Spleen (tissue), 11 donors: Measurements from ENCODE around the gene SERPINH1. TPM values are rescaled to one million over a fixed set of nuclear protein-coding genes. Genes with fewer than 3 reads are reported as not detected.

Source experiments
- DNase-seq: peaks from one replicate; pipeline ENCODE4 v3.0.0-alpha.2; 2020
- H3K27ac ChIP-seq, 8 donors: fragments of 200-600 bp; sonication (generic) in 7 of 8; 1 replicate in 4 of 8; 2 replicates in 4 of 8; pipeline versions ENCODE4 v1.5.0 to v1.8.0; 2016 to 2021; ENCODE audit warnings: inconsistent platforms in 4 of 8, mild to moderate bottlenecking in 4 of 8, moderate library complexity in 1 of 8
- H3K27me3 ChIP-seq, 7 donors: fragments of 200-600 bp; sonication (generic) in 6 of 7; replicated peaks in 1 of 7; 1 replicate in 4 of 7; 2 replicates in 3 of 7; pipeline versions ENCODE4 v1.5.0 to v1.8.0; 2016 to 2021; ENCODE audit warnings: inconsistent platforms in 3 of 7, mild to moderate bottlenecking in 1 of 7
- H3K36me3 ChIP-seq, 6 donors: fragments of 200-600 bp; sonication (generic) in 5 of 6; 1 replicate in 4 of 6; 2 replicates in 2 of 6; pipeline versions ENCODE4 v1.5.0 to v1.8.0; 2016 to 2021; ENCODE audit warnings: inconsistent platforms in 2 of 6
- H3K4me1 ChIP-seq, 6 donors: fragments of 200-600 bp; sonication (generic) in 5 of 6; 1 replicate in 3 of 6; 2 replicates in 3 of 6; pipeline versions ENCODE4 v1.5.0 to v1.8.0; 2016 to 2021; ENCODE audit warnings: inconsistent platforms in 3 of 6
- H3K4me3 ChIP-seq, 8 donors: fragments of 200-600 bp; sonication (generic) in 7 of 8; 1 replicate in 4 of 8; 2 replicates in 4 of 8; pipeline versions ENCODE4 v1.5.0 to v1.8.0; 2016 to 2021; ENCODE audit warnings: inconsistent platforms in 4 of 8, mild to moderate bottlenecking in 4 of 8, moderate library complexity in 2 of 8
- H3K9me3 ChIP-seq, 8 donors: fragments of 200-600 bp; sonication (generic) in 7 of 8; 1 replicate in 4 of 8; 2 replicates in 4 of 8; pipeline versions ENCODE4 v1.5.0 to v1.8.0; 2016 to 2021; ENCODE audit warnings: inconsistent platforms in 4 of 8
- POLR2A ChIP-seq, 3 donors: fragments of 450-650 bp; IDR thresholded peaks; one replicate each; pipeline ENCODE4 v1.5.1; 2017; ENCODE audit warnings: antibody characterized with exemption in 3 of 3, mild to moderate bottlenecking in 1 of 3
- POLR2AphosphoS5 ChIP-seq, 3 donors: sonication (generic); formaldehyde crosslinking; IDR thresholded peaks; one replicate each; pipeline ENCODE4 v1.5.1; 2017; ENCODE audit warnings: antibody characterized with exemption in 3 of 3
- WGBS, 5 donors: extraction: QIAGEN DNeasy Blood & Tissue Kit in 3 of 5; methylation state at CpG; one replicate each; pipeline versions ENCODE4 v1.1.5 to v1.1.7; 2013 to 2018; 5-methylcytosine and 5-hydroxymethylcytosine counted together
- intact Hi-C: fragments of 100-400 bp; cut with DNase I; formaldehyde crosslinking; loops from one replicate; pipeline ENCODE4 v1.15.0; 2023; ENCODE audit warnings: low total_unique reads
- polyA plus RNA-seq, 3 donors: library from polyadenylated mRNA; stranded (reverse); fragments of 200-250 nt; gene quantifications; one replicate each; pipeline ENCODE4 v1.2.1, GENCODE V29; 2013
- total RNA-seq, 7 donors: library from RNA; depleted of rRNA in 3 of 7; stranded (reverse); fragments of >200 nt in 3 of 7; fragmentation: NEBNext Ultra II Directional in 4 of 7; extraction: Animal tissue kit (Norgen Biotek cat#: 25700) in 4 of 7; gene quantifications; one replicate each; pipeline versions ENCODE4 v1.1.0 to v1.2.1, GENCODE V29; 2016 to 2021
- TF ChIP-seq, protein P1 (sequence below), 11 experiments: fragments of 200-600 bp in 7 of 11; fragments of 450-650 bp in 4 of 11; sonication (generic) in 4 of 11; IDR thresholded peaks in 8 of 11; conservative IDR thresholded peaks in 3 of 11; 1 replicate in 7 of 11; 2 replicates in 4 of 11; pipeline versions ENCODE4 v1.4.0 to v1.8.0; 2016 to 2021; ENCODE audit warnings: antibody characterized with exemption in 11 of 11, inconsistent platforms in 4 of 11, mild to moderate bottlenecking in 1 of 11
- donor health status: healthy with polysubstance abuse.
- donor health status: DM: no; HTN: no; CAD: no; lungs with moderate emphysema.
- donor health status: DM: no; HTN: no; CAD: no.
- donor health status: Bipolar disorder and iron deficiency.
- donor health status: healthy.
- donor health status: DM: no; HTN: no; CAD: no.
- donor health status: DM: yes; HTN: yes; CAD: no.

The SERPINH1 gene
- total and polyA plus RNA-seq, 10 donors: 19.0 to 145 (median 69.4) TPM

DNA sequence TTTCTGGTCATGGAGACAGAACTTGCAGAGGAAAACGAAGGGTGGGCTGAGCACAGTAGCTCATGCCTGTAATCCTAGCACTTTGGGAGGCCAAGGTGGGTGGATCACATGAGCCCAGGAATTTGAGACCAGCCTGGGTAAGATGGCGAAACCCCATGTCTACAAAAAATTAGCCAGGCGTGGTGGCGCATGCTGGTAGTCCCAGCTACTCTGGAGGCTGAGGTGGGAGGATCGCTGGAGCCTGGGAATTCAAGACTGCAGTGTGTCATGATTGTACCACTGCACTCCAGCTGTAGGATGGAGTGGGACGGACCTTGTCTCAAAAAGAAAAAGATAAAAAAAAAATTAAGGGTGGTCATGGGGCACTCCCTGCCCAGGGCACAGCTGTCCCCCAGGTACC lies 5.9 kb downstream of the SERPINH1 start:
- peaks cover 0 to 72% (median 63%) of the 10 kb centered on the region in 6 donors for H3K36me3 ChIP-seq
- WGBS, 5 donors: 92 to 97% (median 93%) methylated on average over 6 of the region's 6 CpGs
- no peak for DNase-seq

DNA sequence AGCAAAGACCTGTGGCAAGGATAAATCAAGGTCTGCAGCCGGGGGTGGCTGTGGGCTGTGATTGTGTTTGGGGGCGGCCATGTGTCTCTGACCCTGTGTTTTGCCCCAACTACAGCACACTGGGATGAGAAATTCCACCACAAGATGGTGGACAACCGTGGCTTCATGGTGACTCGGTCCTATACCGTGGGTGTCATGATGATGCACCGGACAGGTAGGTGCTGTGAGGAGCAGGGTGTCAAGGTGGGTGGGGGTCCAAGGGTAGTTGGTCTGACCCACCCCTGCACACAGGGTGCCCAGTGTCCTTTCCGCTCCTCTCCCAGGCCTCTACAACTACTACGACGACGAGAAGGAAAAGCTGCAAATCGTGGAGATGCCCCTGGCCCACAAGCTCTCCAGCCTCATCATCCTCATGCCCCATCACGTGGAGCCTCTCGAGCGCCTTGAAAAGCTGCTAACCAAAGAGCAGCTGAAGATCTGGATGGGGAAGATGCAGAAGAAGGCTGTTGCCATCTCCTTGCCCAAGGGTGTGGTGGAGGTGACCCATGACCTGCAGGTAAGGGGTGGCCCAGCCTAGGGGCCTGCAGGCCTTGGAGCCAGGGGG lies 6.7 kb downstream of the SERPINH1 start:
- DNase-seq: no peak
- H3K4me1 ChIP-seq: peaks cover 22 to 75% (median 43%) of the 10 kb centered on the region in 6 donors
- WGBS, 5 donors: 79 to 95% (median 89%) methylated on average over 14 of the region's 14 CpGs
- no peak overlapping the region for H3K27ac ChIP-seq
- no peaks in the 10 kb centered on the region for H3K27me3 ChIP-seq
- intact Hi-C loops: no loop called here
- TF ChIP-seq, protein P1, sequence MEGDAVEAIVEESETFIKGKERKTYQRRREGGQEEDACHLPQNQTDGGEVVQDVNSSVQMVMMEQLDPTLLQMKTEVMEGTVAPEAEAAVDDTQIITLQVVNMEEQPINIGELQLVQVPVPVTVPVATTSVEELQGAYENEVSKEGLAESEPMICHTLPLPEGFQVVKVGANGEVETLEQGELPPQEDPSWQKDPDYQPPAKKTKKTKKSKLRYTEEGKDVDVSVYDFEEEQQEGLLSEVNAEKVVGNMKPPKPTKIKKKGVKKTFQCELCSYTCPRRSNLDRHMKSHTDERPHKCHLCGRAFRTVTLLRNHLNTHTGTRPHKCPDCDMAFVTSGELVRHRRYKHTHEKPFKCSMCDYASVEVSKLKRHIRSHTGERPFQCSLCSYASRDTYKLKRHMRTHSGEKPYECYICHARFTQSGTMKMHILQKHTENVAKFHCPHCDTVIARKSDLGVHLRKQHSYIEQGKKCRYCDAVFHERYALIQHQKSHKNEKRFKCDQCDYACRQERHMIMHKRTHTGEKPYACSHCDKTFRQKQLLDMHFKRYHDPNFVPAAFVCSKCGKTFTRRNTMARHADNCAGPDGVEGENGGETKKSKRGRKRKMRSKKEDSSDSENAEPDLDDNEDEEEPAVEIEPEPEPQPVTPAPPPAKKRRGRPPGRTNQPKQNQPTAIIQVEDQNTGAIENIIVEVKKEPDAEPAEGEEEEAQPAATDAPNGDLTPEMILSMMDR (IDR thresholded peaks at IDR 0.05 in 8 of 11, conservative IDR thresholded peaks at IDR 0.05 in 3 of 11): no peak
- TF ChIP-seq POLR2A (IDR thresholded peaks at IDR 0.05): no peak
- no peak for TF ChIP-seq POLR2AphosphoS5 (IDR thresholded peaks at IDR 0.05)
- peaks cover 0 to 79% (median 68%) of the 10 kb centered on the region in 6 donors for H3K36me3 ChIP-seq
- H3K9me3 ChIP-seq: no peaks in the 10 kb centered on the region
- H3K4me3 ChIP-seq: no peak overlapping the region

More for the DNA sequence above, 5.9 kb downstream of the SERPINH1 start:
- TF ChIP-seq, protein P1 (IDR thresholded peaks at IDR 0.05 in 8 of 11, conservative IDR thresholded peaks at IDR 0.05 in 3 of 11): no peak
- TF ChIP-seq POLR2AphosphoS5 (IDR thresholded peaks at IDR 0.05) (no peak), POLR2A (IDR thresholded peaks at IDR 0.05) (no peak)
- H3K4me3 ChIP-seq: no peak overlapping the region
- H3K27ac ChIP-seq: no peak overlapping the region
- no peaks in the 10 kb centered on the region for H3K27me3 ChIP-seq
- peaks cover 30 to 82% (median 49%) of the 10 kb centered on the region in 6 donors for H3K4me1 ChIP-seq
- H3K9me3 ChIP-seq: no peaks in the 10 kb centered on the region
- intact Hi-C loops: no loop called here

DNA sequence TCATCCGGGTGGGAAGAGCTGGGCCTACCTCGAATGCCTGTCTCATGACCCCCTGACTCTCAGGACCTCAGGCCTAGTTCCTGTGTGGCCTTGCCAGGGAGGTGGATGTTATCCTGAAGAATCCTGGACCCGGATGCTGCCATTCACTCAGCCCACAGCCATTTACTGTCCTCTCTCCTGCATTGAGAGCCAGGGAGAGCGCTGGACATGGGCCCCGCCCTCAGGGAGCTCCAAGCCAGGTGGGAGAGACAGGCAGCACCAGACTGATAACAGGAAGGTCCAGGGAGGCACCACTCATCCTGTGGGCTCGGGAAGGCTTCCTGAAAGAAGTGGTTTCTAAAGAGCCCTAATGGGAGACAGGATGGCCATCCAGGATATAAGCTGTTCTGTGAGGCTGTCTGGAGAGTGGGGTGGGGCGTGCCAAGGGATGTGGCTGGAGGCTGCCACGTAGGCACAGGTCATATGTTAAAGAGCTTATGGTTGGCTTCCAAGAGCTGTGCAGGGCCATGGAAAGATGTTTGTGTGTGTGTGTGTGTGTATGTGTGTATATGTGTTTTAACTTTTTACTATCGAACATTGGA lies 8.6 kb downstream of the SERPINH1 start:
- intact Hi-C loops: no loop called here
- no peak for DNase-seq
- WGBS, 5 donors: 57 to 73% (median 64%) methylated on average over 8 to 9 of the region's 9 CpGs
- no peak overlapping the region for H3K4me3 ChIP-seq
- H3K36me3 ChIP-seq: peaks cover 0 to 84% (median 70%) of the 10 kb centered on the region in 6 donors
- peak overlapping the region in 5 of 8 donors; percentile 1 to 65 (median 36) for H3K27ac ChIP-seq
- no peaks in the 10 kb centered on the region for H3K27me3 ChIP-seq
- TF ChIP-seq POLR2AphosphoS5 (IDR thresholded peaks at IDR 0.05): peak in 1 of 3 donors; percentile 29
- TF ChIP-seq, protein P1 (IDR thresholded peaks at IDR 0.05 in 8 of 11, conservative IDR thresholded peaks at IDR 0.05 in 3 of 11): no peak
- H3K4me1 ChIP-seq: peaks cover 6 to 68% (median 32%) of the 10 kb centered on the region in 6 donors
- no peaks in the 10 kb centered on the region for H3K9me3 ChIP-seq

DNA sequence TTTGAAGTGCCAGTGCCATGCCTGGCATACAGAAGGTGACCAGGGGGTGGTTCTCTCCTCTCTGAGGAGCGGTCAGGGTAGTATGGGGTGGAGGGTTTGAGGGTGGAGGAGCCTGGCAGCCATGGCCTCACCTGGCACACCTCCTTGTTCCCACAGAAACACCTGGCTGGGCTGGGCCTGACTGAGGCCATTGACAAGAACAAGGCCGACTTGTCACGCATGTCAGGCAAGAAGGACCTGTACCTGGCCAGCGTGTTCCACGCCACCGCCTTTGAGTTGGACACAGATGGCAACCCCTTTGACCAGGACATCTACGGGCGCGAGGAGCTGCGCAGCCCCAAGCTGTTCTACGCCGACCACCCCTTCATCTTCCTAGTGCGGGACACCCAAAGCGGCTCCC lies 9.6 kb downstream of the SERPINH1 start:
- peak in 1 of 3 donors; percentile 42 for TF ChIP-seq POLR2AphosphoS5 (IDR thresholded peaks at IDR 0.05)
- TF ChIP-seq, protein P1 (IDR thresholded peaks at IDR 0.05 in 8 of 11, conservative IDR thresholded peaks at IDR 0.05 in 3 of 11): no peak
- Histone ChIP-seq H3K4me3 (no peak overlapping the region), H3K4me1 (peaks cover 6 to 67% (median 29%) of the 10 kb centered on the region in 6 donors), H3K27ac (peak overlapping the region in 3 of 8 donors; percentile 36 to 65 (median 49)), H3K9me3 (no peaks in the 10 kb centered on the region), H3K27me3 (no peaks in the 10 kb centered on the region), H3K36me3 (peaks cover 0 to 75% (median 67%) of the 10 kb centered on the region in 6 donors)
- DNase-seq: no peak
- 90 to 97% (median 95%) methylated on average over 14 of the region's 14 CpGs for WGBS, 5 donors
- intact Hi-C loops: no loop called here
